Measurements from ENCODE around the gene TMC7. TPM values are rescaled to one million over a fixed set of nuclear protein-coding genes. Genes with fewer than 3 reads are reported as not detected.

Gene TMC7
- total and polyA plus RNA-seq, 9 of the 15 experiments (the other 6 are each of a cell fraction or from before 2014, with no cell fraction given), result 0.08 to 2.0 (median 1.5) TPM

- no peaks in the 10 kb centered on the region for H3K27me3 ChIP-seq (ENCODE audit: control insufficient read depth in 2 of 2, insufficient read depth in 2 of 2, low read length in 2 of 2)
- H3K36me3 ChIP-seq (ENCODE audit: control insufficient read depth, insufficient read depth, low read length), result peaks cover 36% of the 10 kb centered on the region; the same call in 2 of the 3 replicates
- H3K27ac ChIP-seq (ENCODE audit: extremely low read depth, low read depth, low read length), result no peak overlapping the region
- ChIA-PET CTCF (ENCODE audit: low intra/inter-chr PET ratio) (no interaction called here), POLR2A (interaction anchor here (0.6 to 0.7 kb wide), 3 partner anchors 36 to 111 kb away, joined by 3 to 5 read pairs (median 3); no protein-coding TSS in a partner anchor)
- no peak overlapping the region for H2AFZ ChIP-seq (ENCODE audit: low read depth, low read length)
- H3K79me2 ChIP-seq (ENCODE audit: control insufficient read depth, insufficient read depth, low read length), result no peaks in the 10 kb centered on the region
- 77% methylated on average over 7 of the region's 7 CpGs for WGBS (ENCODE audit: insufficient coverage, low coverage, missing lambda C conversion rate)
- H3K9me3 ChIP-seq (replicated peaks; ENCODE audit: control insufficient read depth, insufficient read depth, low read depth, low read length), result no peaks in the 10 kb centered on the region
- ATAC-seq, result no peak
- no peak overlapping the region for H3K4me3 ChIP-seq
- no peaks in the 10 kb centered on the region; a peak in 1 of 5 replicates for H3K4me1 ChIP-seq (replicated peaks in 1 of 2; ENCODE audit: control insufficient read depth in 2 of 2, insufficient read depth in 2 of 2, low read length in 2 of 2)
- no peaks in the 10 kb centered on the region for H3K9me1 ChIP-seq (ENCODE audit: control insufficient read depth, insufficient read depth, low read length)
- no peak for DNase-seq (ENCODE audit: extremely low read depth in 1 of 4, low spot score in 3 of 4)
- FAIRE-seq, result no peak
- H3K9ac ChIP-seq (ENCODE audit: insufficient read depth in 1 of 2, low read depth in 2 of 2, low read length in 2 of 2), result no peak overlapping the region
- H4K20me1 ChIP-seq (replicated peaks; ENCODE audit: control insufficient read depth, insufficient read depth, low read length), result no peaks in the 10 kb centered on the region
- H3K4me2 ChIP-seq (ENCODE audit: insufficient read depth, low read length), result no peak overlapping the region
- in situ Hi-C loops (cut with MboI), result loop anchor here (5.0 kb wide), 1 partner anchor 92 kb away; the partner anchor contains the start of gene TMC7
- BruUV-seq (replicated peaks), result no TSS peak
- intact Hi-C loops (cut with micrococcal nuclease), result loop anchor here (2.0 kb wide), 1 partner anchor 91 kb away; the partner anchor contains the start of gene TMC7
- TF ChIP-seq PTBP1 (IDR thresholded peaks at IDR 0.05; ENCODE audit: low read depth, low read length) (no peak), CHD2 (IDR thresholded peaks at IDR 0.05; ENCODE audit: low read depth, low read length) (no peak), PHF20 (IDR thresholded peaks at IDR 0.05; ENCODE audit: partially characterized antibody) (no peak), MYBL2 (IDR thresholded peaks at IDR 0.05; ENCODE audit: low read depth) (no peak), MYBL2 (CRISPR knock-in tag; IDR thresholded peaks at IDR 0.05; ENCODE audit: borderline replicate concordance) (no peak), GTF2B (IDR thresholded peaks at IDR 0.05; ENCODE audit: extremely low read depth, insufficient read length) (no peak), U2AF1 (optimal IDR thresholded peaks at IDR 0.05; ENCODE audit: low read depth, low read length) (no peak), ZNF146 (CRISPR knock-in tag; IDR thresholded peaks at IDR 0.05; ENCODE audit: unreplicated experiment) (no peak), PKNOX1 (IDR thresholded peaks at IDR 0.05) (no peak), BRF1 (IDR thresholded peaks at IDR 0.05; ENCODE audit: borderline replicate concordance, extremely low read depth, insufficient read length) (no peak), ZNF311 (CRISPR knock-in tag; IDR thresholded peaks at IDR 0.05) (no peak), ZNF592 (IDR thresholded peaks at IDR 0.05) (no peak), NR4A1 (CRISPR knock-in tag; IDR thresholded peaks at IDR 0.05) (no peak), NR4A1 (tag; IDR thresholded peaks at IDR 0.05) (no peak), E2F4 (CRISPR knock-in tag; IDR thresholded peaks at IDR 0.05; ENCODE audit: low read depth) (no peak), SIN3A (IDR thresholded peaks at IDR 0.05; ENCODE audit: borderline replicate concordance in 2 of 2, control insufficient read depth in 1 of 2, low read depth in 2 of 2, low read length in 2 of 2) (no peak), ZNF384 (IDR thresholded peaks at IDR 0.05; ENCODE audit: low read depth, low read length) (no peak)
Measured at GRCh38 chr16:19073863-19074262, 90.1 kb downstream of the TMC7 start.

All from K562 (cell line).